Measurements from ENCODE around the gene SBNO2.

DNA sequence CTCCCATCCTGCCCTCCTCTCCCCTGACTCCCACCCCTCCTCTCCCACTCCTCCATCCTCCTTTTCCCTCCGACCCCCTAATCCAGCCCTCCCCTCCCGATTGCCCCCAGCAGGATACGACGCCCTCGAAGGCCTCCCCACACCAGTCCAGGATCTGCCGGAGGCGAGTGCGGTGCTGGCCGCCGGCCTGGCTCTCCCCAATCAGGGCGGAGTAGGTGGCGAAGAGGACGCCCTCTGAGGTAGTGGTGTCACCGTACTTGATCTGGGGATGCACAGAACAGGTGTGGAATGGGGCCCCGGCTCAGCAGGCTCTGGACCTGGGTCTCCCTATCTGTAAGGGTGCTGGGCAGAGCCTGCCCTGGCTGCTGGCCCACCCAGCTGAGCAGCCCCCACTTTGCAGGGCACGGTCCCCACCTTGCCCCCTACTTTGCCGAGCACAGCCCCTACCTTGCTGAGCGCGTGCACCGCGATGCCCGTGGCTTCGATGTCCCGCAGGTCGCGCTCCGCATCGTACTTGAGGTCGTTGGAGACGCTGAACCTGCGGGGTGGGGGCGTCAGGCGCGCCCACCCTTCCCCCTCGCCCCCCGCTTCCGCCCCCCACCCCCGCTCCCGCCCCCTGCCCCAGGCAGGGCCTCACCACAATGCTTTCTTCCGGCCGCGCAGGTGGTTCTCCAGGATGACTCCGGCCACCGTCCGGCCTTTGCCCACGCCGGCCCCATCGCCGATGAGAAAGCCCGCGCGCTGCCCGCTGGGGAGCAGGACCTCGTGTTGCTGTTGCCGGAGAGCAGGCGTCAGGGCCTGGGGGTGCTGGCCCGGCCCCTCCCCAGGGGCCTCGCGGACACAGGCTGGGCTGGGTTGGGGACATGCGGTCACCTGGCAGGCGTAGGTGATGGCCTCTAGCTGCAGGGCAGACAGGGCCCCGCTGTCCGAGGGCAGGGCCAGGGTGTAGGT is 51.8 kb downstream of the SBNO2 start:
- TF ChIP-seq, protein P1, sequence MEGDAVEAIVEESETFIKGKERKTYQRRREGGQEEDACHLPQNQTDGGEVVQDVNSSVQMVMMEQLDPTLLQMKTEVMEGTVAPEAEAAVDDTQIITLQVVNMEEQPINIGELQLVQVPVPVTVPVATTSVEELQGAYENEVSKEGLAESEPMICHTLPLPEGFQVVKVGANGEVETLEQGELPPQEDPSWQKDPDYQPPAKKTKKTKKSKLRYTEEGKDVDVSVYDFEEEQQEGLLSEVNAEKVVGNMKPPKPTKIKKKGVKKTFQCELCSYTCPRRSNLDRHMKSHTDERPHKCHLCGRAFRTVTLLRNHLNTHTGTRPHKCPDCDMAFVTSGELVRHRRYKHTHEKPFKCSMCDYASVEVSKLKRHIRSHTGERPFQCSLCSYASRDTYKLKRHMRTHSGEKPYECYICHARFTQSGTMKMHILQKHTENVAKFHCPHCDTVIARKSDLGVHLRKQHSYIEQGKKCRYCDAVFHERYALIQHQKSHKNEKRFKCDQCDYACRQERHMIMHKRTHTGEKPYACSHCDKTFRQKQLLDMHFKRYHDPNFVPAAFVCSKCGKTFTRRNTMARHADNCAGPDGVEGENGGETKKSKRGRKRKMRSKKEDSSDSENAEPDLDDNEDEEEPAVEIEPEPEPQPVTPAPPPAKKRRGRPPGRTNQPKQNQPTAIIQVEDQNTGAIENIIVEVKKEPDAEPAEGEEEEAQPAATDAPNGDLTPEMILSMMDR (IDR thresholded peaks at IDR 0.05; ENCODE audit: low read length): no peak
- no peak for TF ChIP-seq EZH2 (IDR thresholded peaks at IDR 0.05; ENCODE audit: borderline replicate concordance, low read length)
